Mammary microvascular endothelial cell (primary cell): Measurements from ENCODE around the gene C17orf107. TPM values are rescaled to one million over a fixed set of nuclear protein-coding genes. Genes with fewer than 3 reads are reported as not detected.

Experiments used
- total RNA-seq: library from RNA; depleted of rRNA; stranded (reverse); fragments of >200 nt; gene quantifications from 2 replicates; pipeline ENCODE4 v1.2.3, GENCODE V29; 2015

The C17orf107 gene
- 0.30 and 0.93 TPM in 2 replicates for total RNA-seq

GRCh38 chr17:4899341-4900230 lies at the start of gene C17orf107:
Gene C17orf107 (plus strand): TSS chr17:4899536. CDS start chr17:4899763, 227 bp downstream.

GRCh38 chr17:4903051-4903818 lies 3.9 kb downstream of the C17orf107 start, which contains the start of gene CHRNE:
Gene CHRNE (minus strand): TSS chr17:4903098. CDS start chr17:4903063, 35 bp downstream.

DNA sequence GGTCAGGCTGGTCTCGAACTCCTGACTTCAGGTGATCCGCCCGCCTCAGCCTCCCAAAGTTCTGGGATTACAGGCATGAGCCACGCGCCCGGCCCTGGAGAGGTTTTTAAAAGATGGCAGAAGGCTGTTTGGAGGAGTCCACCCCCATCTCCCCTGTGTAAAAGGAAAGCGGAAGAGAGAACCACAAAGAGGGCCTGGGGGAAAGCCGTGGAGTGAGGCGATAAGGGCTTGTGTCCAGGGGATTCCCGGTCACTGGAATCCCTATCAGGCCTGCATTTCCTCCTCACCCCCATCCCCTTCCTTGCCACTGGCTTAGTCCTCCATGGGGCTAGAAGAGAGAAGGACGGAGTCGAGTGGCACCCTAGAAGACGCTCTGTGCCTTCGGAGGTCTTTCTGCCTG lies 32.6 kb downstream of the C17orf107 start, which contains the start of gene GP1BA:
TSS of gene GP1BA (plus strand) at position 315 of the 400 bp plus-strand sequence. CDS start 328 bp downstream, outside the sequence.

GRCh38 chr17:4939796-4940554 lies 40.6 kb downstream of the C17orf107 start, which contains the start of the genes RNF167 and SLC25A11:
Gene RNF167 (plus strand): TSS chr17:4940268. CDS start chr17:4940910, 642 bp downstream.
Gene SLC25A11 (minus strand): TSS chr17:4940046. CDS start chr17:4939910, 136 bp downstream.

DNA sequence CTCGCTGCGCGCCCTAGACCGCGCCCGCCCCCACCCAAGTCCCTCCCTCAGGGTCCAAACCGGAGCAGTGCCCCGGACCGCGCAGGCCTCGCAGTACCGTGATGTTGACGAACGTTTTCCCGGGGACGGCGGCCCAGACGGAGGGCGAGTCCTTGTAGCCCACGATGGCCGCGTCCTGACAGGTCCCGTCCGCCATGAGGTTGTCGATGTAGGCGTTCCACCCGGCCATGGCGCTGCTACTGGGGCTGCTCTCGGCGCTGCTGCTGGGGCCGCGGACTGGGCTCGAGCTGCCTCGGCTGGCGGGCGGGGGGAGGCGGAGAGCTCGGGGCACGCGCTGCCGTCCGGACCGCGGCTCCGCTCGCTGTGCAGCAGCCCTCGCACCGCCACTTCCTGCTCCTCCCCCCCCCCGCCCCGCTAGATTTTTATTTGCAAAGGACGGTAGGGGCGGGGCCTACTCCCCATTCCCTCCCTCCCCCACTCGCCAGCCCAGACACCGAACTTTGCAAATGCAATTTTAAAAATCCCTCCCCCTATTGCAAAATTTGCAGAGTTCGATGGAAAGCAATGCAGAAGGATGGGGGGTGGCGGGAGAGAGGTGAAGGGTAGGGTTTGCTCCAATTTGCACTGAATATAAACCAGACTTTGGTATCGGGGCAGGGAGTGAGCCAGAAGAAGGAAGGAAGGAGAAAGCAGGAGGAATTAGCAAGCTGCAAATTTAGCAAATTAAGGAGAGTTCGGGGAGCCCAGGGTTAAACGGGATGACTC lies 49.0 kb downstream of the C17orf107 start, which contains the start of gene PFN1:
TSS of gene PFN1 (minus strand) at position 365 of the 765 bp plus-strand sequence. CDS start at position 229, 136 bp downstream.

GRCh38 chr17:4950746-4951204 lies 51.4 kb downstream of the C17orf107 start, which contains the start of gene ENO3:
Gene ENO3 (plus strand): TSS chr17:4951119. CDS start chr17:4951830, 711 bp downstream.

Other genes with a start within 250 kb of the C17orf107 start
- gene PELP1, start 195.4 kb upstream of the C17orf107 start, total RNA-seq = 38.2 and 40.3 TPM in 2 replicates
- gene ARRB2, start 188.9 kb upstream of the C17orf107 start, total RNA-seq = 15.3 and 18.1 TPM in 2 replicates
- 27.3 and 31.6 TPM in 2 replicates for gene MED11, start 168.1 kb upstream of the C17orf107 start, total RNA-seq
- gene ZMYND15, start 159.7 kb upstream of the C17orf107 start, total RNA-seq = 0.07 and 0.10 TPM in 2 replicates
- 10.3 and 11.9 TPM in 2 replicates for gene CXCL16, start 159.6 kb upstream of the C17orf107 start, total RNA-seq
- not detected in 2 replicates for gene TM4SF5, start 127.7 kb upstream of the C17orf107 start, total RNA-seq
- 0.13 and 0.44 TPM in 2 replicates for gene VMO1, start 113.2 kb upstream of the C17orf107 start, total RNA-seq
- not detected in 2 replicates for gene GLTPD2, start 110.6 kb upstream of the C17orf107 start, total RNA-seq
- 334 and 357 TPM in 2 replicates for gene PSMB6, start 103.4 kb upstream of the C17orf107 start, total RNA-seq
- gene PLD2, start 92.4 kb upstream of the C17orf107 start, total RNA-seq = 18.0 and 18.8 TPM in 2 replicates
- 30.3 and 30.9 TPM in 2 replicates for gene MINK1, start 66.2 kb upstream of the C17orf107 start, total RNA-seq
- gene CHRNE, start 3.6 kb downstream of the C17orf107 start, total RNA-seq = 1.5 and 2.5 TPM in 2 replicates
- 0.05 TPM in 1 of 2 replicates, not detected in the other for gene GP1BA, start 32.7 kb downstream of the C17orf107 start, total RNA-seq
- 45.6 and 62.0 TPM in 2 replicates for gene SLC25A11, start 40.5 kb downstream of the C17orf107 start, total RNA-seq
- gene RNF167, start 40.7 kb downstream of the C17orf107 start, total RNA-seq = 41.0 and 49.0 TPM in 2 replicates
- 1,622 and 1,639 TPM in 2 replicates for gene PFN1, start 49.0 kb downstream of the C17orf107 start, total RNA-seq
- 0.10 TPM in 1 of 2 replicates, not detected in the other for gene ENO3, start 51.6 kb downstream of the C17orf107 start, total RNA-seq
- gene SPAG7, start 68.3 kb downstream of the C17orf107 start, total RNA-seq = 80.1 and 81.1 TPM in 2 replicates
- gene CAMTA2, start 88.1 kb downstream of the C17orf107 start, total RNA-seq = 11.8 and 14.2 TPM in 2 replicates
- 0.39 TPM in 1 of 2 replicates, not detected in the other for gene INCA1, start 98.0 kb downstream of the C17orf107 start, total RNA-seq
- 90.9 and 96.7 TPM in 2 replicates for gene KIF1C, start 98.4 kb downstream of the C17orf107 start, total RNA-seq
- gene SLC52A1, start 135.9 kb downstream of the C17orf107 start, total RNA-seq = 0.69 and 1.00 TPM in 2 replicates
- gene ZFP3, start 178.9 kb downstream of the C17orf107 start, total RNA-seq = 0.94 and 1.1 TPM in 2 replicates
- 4.0 and 5.0 TPM in 2 replicates for gene ZNF232, start 212.3 kb downstream of the C17orf107 start, total RNA-seq
- gene USP6, start 216.5 kb downstream of the C17orf107 start, total RNA-seq = not detected in 2 replicates